Neural cell (in vitro differentiated cells): Measurements from ENCODE around the gene RPL26. TPM values are rescaled to one million over a fixed set of nuclear protein-coding genes. Genes with fewer than 3 reads are reported as not detected.

Source experiments
- H2AFZ ChIP-seq: fragments of 200-600, 300-800 bp; sonication (generic), shearing (Covaris generic); 2 replicates; pipeline ENCODE4 v1.6.0; 2014; ENCODE audit warnings: low read depth, mild to moderate bottlenecking, antibody characterized with exemption, low read length, moderate library complexity
- H3F3A ChIP-seq: fragments of 200-600 bp; shearing (Covaris generic); 2 replicates; pipeline ENCODE4 v1.6.1; 2016; ENCODE audit warnings: mild to moderate bottlenecking, moderate library complexity, mixed read lengths, antibody characterized with exemption, low read length; ENCODE audit not compliant: insufficient read depth, poor library complexity, severe bottlenecking
- H3K27ac ChIP-seq: fragments of 200-600, 300-800 bp; sonication (generic), shearing (Covaris generic); 2 replicates; pipeline ENCODE4 v1.5.1; 2014; ENCODE audit warnings: mild to moderate bottlenecking, low read length, moderate library complexity
- H3K27me3 ChIP-seq: fragments of 300-800, 200-600 bp; sonication (generic), shearing (Covaris generic); 2 replicates; pipeline ENCODE4 v1.6.0; 2014; ENCODE audit warnings: mild to moderate bottlenecking, low read depth, low read length, moderate library complexity; ENCODE audit not compliant: insufficient read depth
- H3K36me3 ChIP-seq: fragments of 300-800, 200-600 bp; sonication (generic), shearing (Covaris generic); 2 replicates; pipeline ENCODE4 v1.5.1; 2014; ENCODE audit warnings: mild to moderate bottlenecking, antibody characterized with exemption, low read length, moderate library complexity; ENCODE audit not compliant: insufficient read depth
- H3K4me2 ChIP-seq: fragments of 300-800, 200-600 bp; sonication (generic), shearing (Covaris generic); 2 replicates; pipeline ENCODE4 v1.6.0; 2014; ENCODE audit warnings: mild to moderate bottlenecking, low read length
- H3K4me3 ChIP-seq: fragments of 300-800, 200-600 bp; sonication (generic), shearing (Covaris generic); 2 replicates; pipeline ENCODE4 v1.5.1; 2014; ENCODE audit warnings: mild to moderate bottlenecking, low read length, moderate library complexity
- H3K79me2 ChIP-seq: fragments of 200-600 bp; shearing (Covaris generic); replicated peaks from 2 replicates; pipeline ENCODE4 v1.6.0; 2014; ENCODE audit warnings: mild to moderate bottlenecking, low read length, moderate library complexity; ENCODE audit not compliant: insufficient read depth
- H3K9ac ChIP-seq: fragments of 300-800, 200-600 bp; sonication (generic), shearing (Covaris generic); 2 replicates; pipeline ENCODE4 v1.6.1; 2016; ENCODE audit warnings: mild to moderate bottlenecking, low read length, mixed read lengths
- H3K9me2 ChIP-seq: fragments of 200-600 bp; shearing (Covaris generic); 2 replicates; pipeline ENCODE4 v1.6.1; 2016; ENCODE audit warnings: mild to moderate bottlenecking, low read length, mixed read lengths; ENCODE audit not compliant: insufficient read depth
- H3K9me3 ChIP-seq: fragments of 200-600, 300-800 bp; sonication (generic), shearing (Covaris generic); 2 replicates; pipeline ENCODE4 v1.6.1; 2016; ENCODE audit warnings: mild to moderate bottlenecking, mixed run types, low read length, moderate library complexity, mixed read lengths
- H4K20me1 ChIP-seq: fragments of 200-600 bp; shearing (Covaris generic); 2 replicates; pipeline ENCODE4 v1.6.1; 2016; ENCODE audit warnings: mild to moderate bottlenecking, mixed run types; ENCODE audit not compliant: insufficient read depth
- CTCF ChIP-seq: fragments of 450-650 bp; IDR thresholded peaks from 2 replicates; pipeline ENCODE4 v1.5.1; 2014; ENCODE audit warnings: antibody characterized with exemption, mild to moderate bottlenecking, moderate library complexity; ENCODE audit not compliant: poor library complexity, severe bottlenecking
- EP300 ChIP-seq: fragments of 450-650 bp; conservative IDR thresholded peaks from 2 replicates; pipeline ENCODE4 v1.6.1; 2014; ENCODE audit warnings: antibody characterized with exemption, mild to moderate bottlenecking, moderate library complexity; ENCODE audit not compliant: poor library complexity, severe bottlenecking
- EZH2 ChIP-seq: fragments of 200-600, 300-800 bp; shearing (Covaris generic), sonication (generic); IDR thresholded peaks from 2 replicates; pipeline ENCODE4 v1.6.1; 2014; ENCODE audit warnings: antibody characterized with exemption, low read length, borderline replicate concordance, mild to moderate bottlenecking; ENCODE audit not compliant: insufficient read depth, poor library complexity, severe bottlenecking
- MXI1 ChIP-seq: fragments of 450-650 bp; conservative IDR thresholded peaks from 2 replicates; pipeline ENCODE4 v1.6.1; 2014; ENCODE audit warnings: antibody characterized with exemption, mild to moderate bottlenecking; ENCODE audit not compliant: poor library complexity, severe bottlenecking
- POLR2AphosphoS5 ChIP-seq: IDR thresholded peaks from 2 replicates; pipeline ENCODE4 v1.6.1; 2012
- RAD21 ChIP-seq: fragments of 450-650 bp; conservative IDR thresholded peaks from 2 replicates; pipeline ENCODE4 v1.6.1; 2014; ENCODE audit warnings: antibody characterized with exemption, mild to moderate bottlenecking, moderate library complexity
- SMC3 ChIP-seq: fragments of 450-650 bp; conservative IDR thresholded peaks from 2 replicates; pipeline ENCODE4 v1.6.1; 2014; ENCODE audit warnings: antibody characterized with exemption, mild to moderate bottlenecking, moderate library complexity; ENCODE audit not compliant: poor library complexity
- TAF1 ChIP-seq: IDR thresholded peaks from 2 replicates; pipeline ENCODE4 v1.6.1; 2012; ENCODE audit warnings: low read depth
- polyA plus RNA-seq: library from polyadenylated mRNA; depleted of rRNA; stranded (reverse); fragments of >200 nt; gene quantifications from 2 replicates; pipeline ENCODE4 v1.2.3, GENCODE V29; 2014
- TF ChIP-seq, protein P1 (sequence below): IDR thresholded peaks from 2 replicates; pipeline ENCODE4 v1.6.1; 2012; ENCODE audit warnings: borderline replicate concordance

The RPL26 gene
- polyA plus RNA-seq, 1 donor from 2014 or later: 4,061 TPM

DNA sequence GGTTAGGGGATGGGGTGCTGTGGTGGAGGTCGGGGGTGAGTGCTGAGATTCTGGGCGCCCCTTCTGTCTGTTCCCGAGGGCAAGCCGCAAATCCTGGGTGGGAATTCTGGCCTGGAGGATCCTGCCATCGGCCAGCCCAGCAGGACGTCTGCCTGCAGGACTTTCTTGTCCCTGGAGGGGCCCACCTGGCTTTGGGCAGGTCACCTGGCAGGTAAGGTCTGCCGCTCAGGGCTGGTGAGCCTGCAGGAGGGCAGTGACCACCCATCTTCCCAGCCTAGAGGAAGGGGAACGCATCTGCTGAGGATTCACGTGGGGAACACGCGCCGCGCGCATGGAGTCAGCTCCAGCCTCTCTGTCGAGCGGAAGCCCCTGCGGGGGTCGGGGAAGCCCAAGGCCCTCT, 9.3 kb upstream of the RPL26 start:
- H3K9ac ChIP-seq: no peak overlapping the region
- H3K27me3 ChIP-seq: no peaks in the 10 kb centered on the region
- no peak overlapping the region for H3K4me2 ChIP-seq
- no peaks in the 10 kb centered on the region for H3K9me3 ChIP-seq
- H3F3A ChIP-seq: no peaks in the 10 kb centered on the region
- H2AFZ ChIP-seq: no peak overlapping the region
- no peak overlapping the region for H3K4me3 ChIP-seq
- no peak overlapping the region for H3K27ac ChIP-seq
- H3K36me3 ChIP-seq: no peaks in the 10 kb centered on the region
- no peaks in the 10 kb centered on the region for H3K79me2 ChIP-seq
- H4K20me1 ChIP-seq: no peaks in the 10 kb centered on the region
- H3K9me2 ChIP-seq: no peaks in the 10 kb centered on the region
- TF ChIP-seq EZH2 (no peak), SMC3 (no peak), MXI1 (no peak), TAF1 (no peak), RAD21 (no peak), EP300 (no peak), CTCF (no peak), POLR2AphosphoS5 (no peak)
- TF ChIP-seq, protein P1, sequence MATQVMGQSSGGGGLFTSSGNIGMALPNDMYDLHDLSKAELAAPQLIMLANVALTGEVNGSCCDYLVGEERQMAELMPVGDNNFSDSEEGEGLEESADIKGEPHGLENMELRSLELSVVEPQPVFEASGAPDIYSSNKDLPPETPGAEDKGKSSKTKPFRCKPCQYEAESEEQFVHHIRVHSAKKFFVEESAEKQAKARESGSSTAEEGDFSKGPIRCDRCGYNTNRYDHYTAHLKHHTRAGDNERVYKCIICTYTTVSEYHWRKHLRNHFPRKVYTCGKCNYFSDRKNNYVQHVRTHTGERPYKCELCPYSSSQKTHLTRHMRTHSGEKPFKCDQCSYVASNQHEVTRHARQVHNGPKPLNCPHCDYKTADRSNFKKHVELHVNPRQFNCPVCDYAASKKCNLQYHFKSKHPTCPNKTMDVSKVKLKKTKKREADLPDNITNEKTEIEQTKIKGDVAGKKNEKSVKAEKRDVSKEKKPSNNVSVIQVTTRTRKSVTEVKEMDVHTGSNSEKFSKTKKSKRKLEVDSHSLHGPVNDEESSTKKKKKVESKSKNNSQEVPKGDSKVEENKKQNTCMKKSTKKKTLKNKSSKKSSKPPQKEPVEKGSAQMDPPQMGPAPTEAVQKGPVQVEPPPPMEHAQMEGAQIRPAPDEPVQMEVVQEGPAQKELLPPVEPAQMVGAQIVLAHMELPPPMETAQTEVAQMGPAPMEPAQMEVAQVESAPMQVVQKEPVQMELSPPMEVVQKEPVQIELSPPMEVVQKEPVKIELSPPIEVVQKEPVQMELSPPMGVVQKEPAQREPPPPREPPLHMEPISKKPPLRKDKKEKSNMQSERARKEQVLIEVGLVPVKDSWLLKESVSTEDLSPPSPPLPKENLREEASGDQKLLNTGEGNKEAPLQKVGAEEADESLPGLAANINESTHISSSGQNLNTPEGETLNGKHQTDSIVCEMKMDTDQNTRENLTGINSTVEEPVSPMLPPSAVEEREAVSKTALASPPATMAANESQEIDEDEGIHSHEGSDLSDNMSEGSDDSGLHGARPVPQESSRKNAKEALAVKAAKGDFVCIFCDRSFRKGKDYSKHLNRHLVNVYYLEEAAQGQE: no peak

- Histone ChIP-seq H2AFZ (no peak overlapping the region), H3K36me3 (no peaks in the 10 kb centered on the region), H3K4me2 (no peak overlapping the region)
These were observed 8.7 kb upstream of the RPL26 start for GRCh38 chr17:8391711-8392110.

More at GRCh38 chr17:8391711-8392110, 8.7 kb upstream of the RPL26 start:
- no peak for TF ChIP-seq EP300
- TF ChIP-seq SMC3: no peak
- TF ChIP-seq CTCF: no peak
- no peak for TF ChIP-seq TAF1
- no peak for TF ChIP-seq POLR2AphosphoS5
- TF ChIP-seq RAD21: no peak
- no peak for TF ChIP-seq MXI1
- no peak for TF ChIP-seq EZH2
- TF ChIP-seq, protein P1: no peak
- Histone ChIP-seq H3K27me3 (no peaks in the 10 kb centered on the region), H3K9me3 (no peaks in the 10 kb centered on the region), H3K9ac (no peak overlapping the region), H3K79me2 (no peaks in the 10 kb centered on the region), H3K9me2 (no peaks in the 10 kb centered on the region), H4K20me1 (no peaks in the 10 kb centered on the region), H3F3A (no peaks in the 10 kb centered on the region), H3K4me3 (no peak overlapping the region), H3K27ac (no peak overlapping the region)
